ENCODE measurements around the gene HOXA4.

The HOXA4 gene

DNA sequence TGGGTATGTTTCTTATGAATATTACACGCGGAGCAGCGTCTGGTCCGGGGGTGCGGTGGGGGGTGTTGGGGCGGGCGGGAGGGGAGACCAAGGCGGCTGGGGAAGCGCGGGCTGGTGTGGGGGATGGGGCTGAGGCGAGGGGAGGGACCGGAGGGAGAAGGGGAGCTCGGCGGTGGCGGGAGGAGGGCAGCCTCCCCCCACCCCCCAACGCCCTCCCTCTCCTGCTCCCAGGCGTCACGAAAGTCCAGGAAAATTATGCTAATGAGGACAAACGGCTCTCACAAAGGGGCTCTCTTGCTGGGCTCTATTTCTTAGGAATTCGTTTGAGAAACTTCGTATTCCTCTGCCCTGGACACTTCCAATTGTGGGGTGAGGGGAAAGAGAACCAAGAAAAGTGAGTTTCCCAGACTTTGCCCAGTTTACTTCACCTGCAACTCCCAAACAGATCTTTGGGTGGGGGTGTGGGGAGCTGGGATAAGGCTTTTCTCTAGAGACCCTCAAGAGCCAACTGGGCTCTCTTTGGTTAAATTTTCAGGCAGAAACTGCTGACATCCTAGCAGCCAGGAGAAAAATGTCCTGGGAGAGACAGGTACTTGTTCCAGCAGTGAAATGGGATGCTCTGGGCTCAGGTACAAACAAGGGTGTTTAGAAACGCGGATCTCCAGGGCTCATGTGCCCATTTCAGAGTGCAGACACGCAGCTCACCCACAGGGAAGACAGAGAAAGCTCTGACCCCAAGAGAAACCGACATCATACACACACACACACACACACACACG is 16.4 kb downstream of the HOXA4 start:
- no peak for DNase-seq

DNA sequence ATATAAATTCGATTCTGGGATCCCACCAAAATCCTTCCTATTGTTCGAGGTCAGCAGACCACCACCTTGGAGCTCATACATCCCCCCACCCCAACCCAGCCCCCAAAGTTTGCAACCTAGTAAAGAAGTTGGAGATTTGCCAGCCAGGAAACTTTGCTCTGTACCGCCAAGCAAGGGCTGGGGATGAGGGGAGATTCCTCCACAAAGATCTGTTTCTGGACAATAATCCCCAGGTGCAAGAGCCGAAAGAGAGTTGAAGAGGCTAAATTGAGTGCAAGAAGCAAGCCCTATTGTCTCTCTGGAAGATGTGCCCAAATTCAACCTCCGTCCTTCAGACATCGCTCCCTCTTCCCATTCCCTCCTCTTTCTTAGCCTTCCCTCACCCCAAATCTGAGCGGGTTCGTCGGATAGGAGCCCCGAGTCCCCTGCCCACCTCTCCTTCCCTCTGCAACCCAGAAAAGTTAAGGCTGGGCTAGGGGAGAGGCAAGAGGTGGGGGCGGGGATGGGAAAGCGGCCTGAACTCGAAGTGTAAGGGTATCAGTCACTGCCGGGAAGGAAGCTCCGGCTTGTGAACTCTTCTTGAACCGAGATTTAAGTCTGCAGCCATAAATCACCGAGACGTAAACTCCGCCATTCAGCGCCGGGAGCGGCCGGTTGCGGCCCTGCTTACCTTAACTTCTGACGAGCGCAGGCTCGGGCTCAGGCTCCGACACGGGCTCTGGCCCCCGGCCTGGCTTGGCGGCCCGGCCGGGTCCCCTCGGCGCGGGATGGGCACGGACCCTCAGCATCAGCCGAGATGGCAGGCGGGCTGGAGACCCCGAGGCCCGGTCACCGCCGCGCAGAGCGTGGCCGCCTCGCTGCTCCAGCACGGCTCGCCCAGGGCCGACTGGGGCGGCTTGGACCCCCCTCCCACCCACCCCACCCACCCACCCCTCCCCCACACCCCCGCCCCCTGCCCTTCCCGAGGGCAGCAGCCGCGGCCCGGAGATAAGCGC is 17.3 kb downstream of the HOXA4 start:
- no peak for DNase-seq

DNA sequence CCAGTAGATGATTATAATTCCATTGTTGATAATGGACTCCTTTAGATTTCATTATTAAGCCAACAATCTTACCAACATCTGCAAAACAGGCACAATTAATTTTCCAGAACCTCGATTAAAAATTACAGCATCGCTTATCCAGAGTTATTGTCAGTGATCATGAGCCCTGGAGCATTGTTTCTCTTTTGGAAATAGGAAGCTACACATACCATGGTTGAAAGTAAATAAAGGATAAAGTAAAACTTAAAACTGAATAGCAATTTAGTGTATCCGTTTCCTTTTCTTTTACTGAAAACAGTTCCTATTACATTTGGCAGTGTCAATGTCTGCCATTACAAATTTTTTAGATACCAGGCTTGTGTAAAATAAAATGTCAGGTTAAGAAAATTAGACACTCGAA is 18.2 kb downstream of the HOXA4 start:
- no peak for DNase-seq

DNA sequence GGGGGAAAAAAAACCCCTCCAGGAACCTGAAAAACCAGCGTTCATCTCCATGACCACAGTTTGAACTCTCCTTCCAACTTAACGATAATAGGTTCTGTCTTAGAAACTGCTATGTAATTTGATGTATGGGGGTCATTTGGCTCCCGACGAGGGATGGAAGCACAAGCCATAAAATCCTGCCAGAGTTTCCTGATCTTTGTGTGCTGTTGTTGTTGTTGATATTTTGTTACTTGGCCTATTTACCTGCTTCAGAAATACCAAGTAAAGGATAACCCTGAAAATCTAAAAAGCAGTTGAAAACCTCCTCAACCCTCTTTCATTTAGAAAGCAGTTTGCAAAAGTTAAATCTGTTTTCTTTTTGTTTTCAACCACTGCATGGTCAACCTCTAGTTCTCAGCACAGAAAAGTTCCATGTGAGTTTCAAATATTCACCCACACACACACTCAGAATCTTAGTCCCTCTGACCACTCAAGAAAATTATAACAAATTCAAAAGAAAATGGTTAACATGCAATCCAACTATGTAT is 18.7 kb downstream of the HOXA4 start:
- DNase-seq, result no peak

DNA sequence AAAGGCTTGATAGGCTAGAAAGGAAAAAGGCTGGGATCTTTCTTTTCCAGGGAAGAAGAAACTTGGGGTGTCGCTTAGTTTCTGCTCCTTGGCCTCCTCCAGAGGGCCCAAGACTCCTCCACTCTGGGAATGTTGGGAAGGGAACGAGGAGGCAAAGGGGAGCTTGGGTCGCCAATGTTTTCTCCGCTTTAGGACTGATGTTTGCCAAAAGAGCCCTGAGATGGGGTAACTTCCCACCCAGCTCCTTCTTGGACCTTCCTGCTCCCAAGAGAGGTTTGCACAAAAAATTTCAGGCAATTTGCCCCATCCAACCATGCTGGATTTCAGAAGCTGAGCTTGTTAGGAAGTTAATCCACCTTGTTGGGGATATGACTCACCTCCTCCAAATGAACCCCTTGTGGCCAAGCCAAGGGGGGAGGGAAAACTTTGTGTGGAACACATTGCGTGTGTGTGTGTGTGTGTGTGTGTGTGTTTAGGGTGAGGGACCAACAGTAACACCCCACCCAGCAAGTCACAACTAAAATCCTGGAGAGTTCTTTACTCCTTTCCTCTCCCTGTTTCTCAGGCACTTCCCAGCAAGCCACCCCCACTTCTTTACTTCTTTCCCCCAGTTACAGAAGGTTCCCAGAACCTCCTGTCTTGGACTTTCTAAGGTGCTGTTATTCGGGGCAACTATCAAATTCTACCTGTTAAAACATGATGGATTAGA is 19.4 kb downstream of the HOXA4 start:
- no peak for DNase-seq

DNA sequence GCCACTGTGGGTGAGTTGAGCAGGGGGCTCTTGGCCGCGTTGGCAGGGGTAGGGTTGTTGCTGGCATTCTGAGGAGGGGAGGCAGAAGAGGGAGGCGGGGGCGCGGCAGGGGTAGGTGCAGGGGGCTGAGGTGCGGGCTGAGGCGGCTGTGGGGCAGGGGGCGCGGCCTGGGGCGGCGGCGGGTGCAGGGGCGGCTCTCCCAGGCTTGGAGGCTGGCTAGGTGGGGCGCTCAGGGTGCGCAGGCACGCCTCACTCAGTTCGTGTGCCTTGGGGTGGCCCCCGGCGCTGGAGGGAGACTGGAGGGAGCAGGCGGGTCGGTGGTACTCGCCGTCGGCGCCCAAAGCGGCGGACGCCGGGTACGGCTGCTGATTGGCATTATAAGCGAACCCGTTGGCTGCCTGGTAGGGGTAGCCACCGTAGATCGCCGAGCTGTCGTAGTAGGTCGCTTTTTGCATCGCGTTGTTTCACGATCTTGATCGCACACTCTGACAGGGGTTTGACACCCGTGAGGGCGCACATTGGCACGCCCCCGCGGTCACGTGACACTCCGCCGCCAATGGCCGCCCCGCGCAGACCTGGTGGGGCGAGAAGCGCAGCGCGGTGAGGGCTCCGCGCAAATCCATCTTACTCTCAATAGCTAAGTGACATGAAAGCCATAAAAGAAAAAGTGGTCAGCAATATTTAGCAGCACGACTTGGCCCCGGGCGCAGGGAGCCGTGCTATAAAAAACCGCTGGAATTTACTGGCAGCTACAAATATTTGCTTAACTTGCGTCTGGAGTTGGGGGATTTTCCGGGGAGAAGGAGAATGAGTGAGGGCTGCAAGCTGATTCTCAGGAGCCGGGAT is 20.1 kb downstream of the HOXA4 start:
- DNase-seq, result no peak

DNA sequence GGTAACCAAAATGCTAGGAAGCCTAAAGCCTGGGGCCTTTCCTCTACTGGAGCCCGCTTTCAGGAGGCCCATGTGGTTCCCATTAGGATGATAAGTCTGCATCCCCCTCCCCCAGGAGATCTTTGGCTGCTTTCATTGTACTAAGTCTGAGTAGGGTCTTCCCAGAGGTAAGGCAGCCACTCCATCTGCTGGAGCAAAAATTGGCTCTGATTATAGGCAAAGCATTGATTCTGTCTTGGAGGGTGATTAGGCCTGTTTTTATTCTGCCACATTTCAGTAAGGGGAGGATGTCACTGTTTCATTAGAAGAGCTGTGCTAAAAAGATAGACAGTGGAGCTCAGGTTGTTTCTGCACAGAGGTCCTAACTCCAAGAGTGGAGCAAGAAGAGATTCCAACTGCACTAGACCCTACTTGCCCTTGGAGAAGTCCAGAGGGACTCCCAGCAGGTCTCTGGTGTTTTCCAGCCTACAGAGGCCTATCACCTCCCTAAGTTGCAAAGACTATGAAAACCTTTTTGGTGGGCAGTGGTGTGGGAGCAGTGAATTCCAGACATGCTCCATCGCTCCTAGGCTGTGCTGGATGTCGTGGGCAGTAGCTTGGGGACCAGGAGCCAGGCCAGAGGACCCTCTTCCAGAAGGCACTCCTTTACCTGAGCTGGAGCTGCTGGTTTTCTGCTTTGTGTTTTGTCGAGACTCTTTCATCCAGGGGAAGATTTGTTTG is 20.9 kb downstream of the HOXA4 start:
- DNase-seq, result no peak

DNA sequence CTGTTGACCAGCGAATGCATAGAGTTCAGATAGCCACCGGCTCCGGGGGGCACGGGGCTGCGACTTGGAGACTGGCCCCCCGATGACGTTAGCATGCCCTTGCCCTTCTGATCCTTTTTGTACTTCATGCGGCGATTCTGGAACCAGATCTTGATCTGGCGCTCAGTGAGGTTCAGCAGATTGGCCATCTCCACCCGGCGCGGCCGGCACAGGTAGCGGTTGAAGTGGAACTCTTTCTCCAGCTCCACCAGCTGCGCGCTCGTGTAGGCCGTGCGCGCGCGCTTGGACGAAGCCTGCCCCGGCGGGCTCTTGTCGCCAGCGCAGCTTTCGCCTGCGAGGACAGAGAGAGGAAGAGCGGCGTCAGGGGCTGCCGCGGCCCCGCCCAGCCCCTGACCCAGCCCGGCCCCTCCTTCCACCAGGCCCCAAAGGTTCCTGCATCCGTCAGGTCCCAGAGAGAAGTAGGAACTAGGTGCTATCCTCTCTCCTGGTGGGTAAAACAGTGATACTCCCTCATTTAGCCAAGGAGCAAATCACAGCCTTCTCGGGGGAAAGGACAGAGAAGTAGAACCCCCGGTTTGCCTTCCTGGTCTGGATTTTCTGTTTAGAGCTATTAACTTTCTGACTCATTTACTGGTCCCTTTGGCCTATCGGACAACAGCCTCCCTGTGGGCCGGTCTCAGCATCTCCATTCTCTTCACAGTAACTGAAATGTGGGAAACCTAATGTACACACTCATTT is 22.0 kb downstream of the HOXA4 start:
- DNase-seq, result no peak

DNA sequence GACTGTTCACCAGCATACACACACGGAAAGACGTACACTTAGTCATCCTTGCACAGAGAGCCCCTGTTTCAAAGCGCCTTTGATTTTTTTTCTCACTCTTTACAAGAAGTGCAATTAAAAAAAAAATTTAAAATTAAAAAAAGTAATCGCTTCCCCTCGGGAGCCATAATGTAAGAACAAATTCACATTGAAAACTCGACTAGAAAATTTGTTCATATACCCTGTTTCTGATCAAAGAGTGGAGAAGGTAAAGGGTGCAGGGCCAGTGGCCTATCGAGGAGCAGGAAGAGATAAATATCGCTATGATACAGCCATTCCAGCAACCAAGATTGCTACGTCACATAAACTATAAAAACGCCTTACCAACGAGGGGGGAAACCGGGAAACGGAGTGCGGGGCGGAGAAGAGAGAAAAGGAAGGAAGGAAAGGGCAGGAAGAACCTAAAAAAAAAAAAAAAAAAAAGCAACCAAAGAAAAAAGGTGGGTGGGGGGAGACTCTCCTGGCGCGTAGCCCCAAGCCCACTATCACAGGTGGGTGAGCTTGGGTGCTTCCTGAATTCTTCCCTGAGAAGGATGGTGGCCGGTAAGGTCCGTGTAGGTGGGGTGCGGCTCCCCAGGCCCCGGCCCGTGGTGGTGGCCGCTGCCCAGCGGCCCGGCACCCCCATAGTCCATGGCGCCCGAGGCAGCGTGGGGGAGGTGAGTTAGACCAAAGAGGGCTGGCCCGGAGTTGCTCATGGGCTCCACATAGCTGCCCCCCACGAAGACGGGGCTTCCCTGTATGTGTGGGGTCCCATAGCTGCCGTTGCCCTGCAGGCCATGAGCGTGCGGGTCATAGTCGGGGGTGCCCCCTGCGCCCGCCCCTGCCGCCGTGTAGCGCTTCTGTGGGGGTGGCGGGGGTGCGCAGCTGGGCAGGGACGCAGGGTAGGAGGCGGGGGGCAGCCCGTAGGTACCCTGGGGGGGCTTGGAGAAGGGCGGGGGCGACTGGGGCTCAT is 22.9 kb downstream of the HOXA4 start:
- no peak for DNase-seq

DNA sequence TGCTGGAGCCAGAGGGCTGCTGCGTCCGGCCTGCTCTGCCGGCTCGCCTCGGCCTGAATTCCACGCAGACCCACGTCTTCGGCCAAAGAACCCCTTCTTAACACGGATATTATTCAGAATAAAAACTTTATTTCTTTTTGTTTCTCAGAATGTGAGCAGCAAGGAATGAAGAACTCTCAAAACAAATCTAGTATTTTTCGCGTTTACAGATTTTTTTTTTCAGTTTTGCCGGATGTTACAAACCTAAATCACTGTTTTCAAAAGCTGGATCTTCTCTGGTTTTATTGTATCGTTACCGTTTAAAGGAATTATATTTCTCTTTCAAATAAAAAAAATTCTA is 23.7 kb downstream of the HOXA4 start:
- DNase-seq, result no peak

DNA sequence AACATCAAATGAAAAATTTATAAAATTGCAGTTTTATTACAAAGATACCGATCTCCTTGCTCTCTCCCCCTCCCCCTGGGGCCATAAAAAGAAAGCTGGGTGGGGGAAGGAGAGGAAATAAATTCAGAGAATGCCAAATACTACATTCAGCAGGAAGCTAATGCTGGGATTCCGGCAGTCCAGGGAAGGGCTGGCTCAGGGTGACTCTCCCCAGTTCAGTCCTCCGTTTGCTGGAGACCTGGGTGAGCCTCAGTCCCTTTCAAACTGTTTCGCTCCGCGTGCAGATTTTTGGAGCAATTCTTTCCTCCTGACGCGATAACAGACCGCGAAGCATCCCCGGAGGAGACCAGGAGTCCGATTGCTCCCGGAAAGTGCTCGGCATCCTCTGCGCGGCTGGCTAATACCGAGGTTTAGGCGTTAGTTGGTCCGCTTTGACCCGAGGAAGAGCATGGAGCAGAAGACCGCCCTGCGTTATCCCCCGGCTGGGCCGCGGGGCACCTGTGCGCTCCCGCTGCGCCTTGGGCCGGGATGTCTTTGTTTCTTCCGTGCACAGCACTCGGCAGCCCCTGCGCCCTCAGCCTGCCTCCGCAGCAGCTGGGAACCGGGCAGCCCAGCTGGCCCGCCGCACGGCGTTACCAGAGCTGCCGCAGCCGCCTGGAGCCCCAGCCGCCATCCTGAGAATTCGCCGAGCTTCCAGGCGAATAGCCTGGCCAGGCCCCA is 24.2 kb downstream of the HOXA4 start:
- DNase-seq, result no peak

DNA sequence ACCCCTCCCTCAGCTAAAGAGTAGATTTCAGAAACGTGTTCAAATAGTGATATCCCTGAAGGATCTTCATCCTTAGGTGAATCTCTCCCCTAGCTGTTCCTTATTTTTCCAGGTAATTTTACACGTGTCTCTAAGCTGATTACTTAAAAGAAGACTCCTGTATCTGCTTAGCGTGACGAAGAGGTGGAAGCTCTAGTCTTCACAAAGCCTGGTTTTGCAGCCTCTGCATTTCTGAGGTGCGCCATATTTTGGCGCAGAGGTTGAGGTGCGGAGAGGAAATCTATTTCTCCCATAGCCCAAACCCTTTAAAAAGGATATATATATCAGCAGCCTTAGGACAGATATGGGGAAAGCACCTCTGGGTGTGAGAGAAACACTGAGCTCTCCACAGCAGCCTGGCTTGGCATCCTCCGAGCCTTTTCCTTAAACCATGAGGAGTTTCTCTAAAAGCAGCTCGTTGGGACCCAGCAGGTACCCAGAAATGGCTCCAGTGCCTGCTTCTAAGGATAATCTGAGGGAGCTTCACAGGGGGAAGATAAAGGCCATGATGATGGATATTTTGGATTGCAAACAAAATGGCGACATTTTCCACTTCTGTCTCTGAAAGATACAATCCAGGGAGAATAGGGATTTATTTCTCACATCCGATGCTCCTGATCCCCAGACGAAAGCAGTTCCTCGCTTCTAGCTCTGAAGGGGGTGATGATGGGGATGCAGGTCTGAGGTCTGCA is 25.1 kb downstream of the HOXA4 start:
- DNase-seq, result no peak

DNA sequence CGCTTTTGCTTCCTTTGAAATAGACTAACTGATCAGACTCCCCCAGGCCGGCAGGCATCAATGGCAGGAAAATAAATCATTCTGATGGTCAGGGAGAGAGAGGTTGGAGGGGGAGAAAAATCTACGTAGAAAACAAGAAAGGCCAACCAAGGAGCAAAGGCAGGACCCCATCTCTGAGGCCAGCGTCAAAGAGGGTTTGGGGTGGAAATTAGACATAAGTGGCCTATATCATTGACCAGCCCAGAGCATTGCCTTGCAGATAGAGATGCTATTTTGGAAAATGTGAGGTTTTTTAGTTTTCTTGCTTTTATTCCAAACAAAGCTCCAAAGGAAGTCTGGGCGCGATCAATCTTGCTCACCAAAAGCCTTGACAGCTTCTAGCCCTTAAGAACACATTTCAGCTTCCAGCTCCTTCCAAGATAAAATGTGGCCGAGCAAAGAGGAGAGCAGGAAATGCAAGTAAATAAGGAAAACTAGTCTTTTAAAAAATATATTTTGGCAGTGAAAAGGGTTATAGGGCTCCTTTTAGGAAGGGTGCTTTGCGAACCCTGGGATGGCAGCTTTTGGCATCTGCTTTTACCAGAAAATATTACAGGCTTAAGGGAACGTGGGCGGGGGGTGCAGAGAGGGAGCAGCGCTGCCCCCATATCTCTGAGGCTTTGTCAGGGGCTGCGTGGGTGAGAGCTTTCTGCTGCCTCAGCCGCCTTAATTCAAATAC is 26.1 kb downstream of the HOXA4 start:
- no peak for DNase-seq

DNA sequence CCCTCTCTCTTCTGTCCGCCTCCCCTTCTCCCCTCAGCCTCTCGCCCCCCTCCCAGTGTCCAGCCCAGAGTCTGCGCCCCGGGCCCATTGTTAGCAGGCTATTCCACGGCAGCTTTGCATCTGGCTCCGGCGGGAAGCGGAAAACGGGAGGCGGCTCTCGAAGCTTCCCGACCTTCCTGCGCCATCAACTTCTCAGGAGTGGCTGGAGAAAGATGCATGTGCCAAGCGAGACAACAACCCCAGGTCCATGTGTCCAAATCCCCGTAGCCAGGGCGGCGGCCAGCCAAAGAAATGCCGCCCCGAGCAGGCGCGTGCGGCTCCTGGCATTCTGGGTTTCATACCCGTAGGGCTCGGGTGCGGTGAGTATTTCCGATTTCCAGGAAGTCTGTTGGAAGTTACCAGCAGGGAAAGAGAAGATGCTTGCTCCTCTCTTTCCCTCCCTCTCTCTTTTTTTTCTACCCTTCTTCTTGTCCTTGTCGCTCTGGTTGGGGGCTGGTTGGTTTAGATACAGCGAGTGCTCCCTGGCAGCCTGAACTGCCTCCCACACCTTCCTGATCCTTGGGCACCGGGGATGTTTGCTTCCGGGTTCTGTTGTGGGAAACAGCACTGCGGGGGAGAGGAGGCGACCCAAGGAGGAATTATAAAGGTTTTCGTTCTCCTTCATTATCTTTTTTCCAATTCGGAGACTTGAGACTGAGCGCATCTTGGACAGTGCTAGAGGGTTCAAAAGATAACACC is 26.9 kb downstream of the HOXA4 start:
- DNase-seq, result no peak

DNA sequence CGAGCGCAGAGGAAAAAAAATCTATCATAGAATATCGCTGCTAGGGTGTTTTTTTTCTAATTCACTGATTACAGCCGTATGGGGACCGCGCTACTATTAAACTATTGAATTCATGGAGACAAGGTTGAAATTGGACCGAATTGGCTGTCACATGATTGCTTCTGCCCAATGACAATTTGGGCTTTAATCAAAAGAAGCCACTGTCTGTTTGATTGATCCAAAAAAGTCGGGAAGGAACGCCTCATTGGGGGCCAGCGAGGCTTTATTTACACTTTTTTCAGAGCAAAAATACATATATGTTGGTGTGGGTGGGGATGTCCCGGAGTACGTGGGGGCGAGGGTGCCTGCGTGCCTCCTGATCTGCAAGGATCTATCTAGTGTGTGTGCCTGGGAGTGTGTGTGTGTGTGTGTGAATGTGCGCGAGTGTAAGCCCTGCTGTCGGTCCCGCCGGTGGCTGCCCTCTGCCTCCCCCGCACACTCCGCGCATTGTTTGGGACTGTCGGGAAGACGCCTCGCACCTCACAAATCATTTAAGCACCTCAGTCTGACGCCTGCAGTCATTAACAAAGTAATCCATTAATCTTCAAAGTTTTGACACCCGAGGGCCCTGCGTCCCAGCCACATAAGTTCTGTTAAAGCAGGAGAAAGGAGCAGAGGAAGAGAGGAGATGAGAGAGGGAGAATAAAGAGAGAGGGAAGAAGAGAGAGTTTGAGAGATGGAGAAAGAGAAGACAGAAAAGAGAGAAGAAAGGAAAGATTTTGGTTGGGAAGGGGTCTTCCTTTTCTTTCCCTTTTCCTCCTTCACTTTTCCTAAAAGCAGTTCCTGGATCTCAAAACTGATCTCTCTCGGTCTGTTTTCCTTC is 27.7 kb downstream of the HOXA4 start, which contains the start of gene HOXA2:
HOXA2 (minus strand) TSS at position 103 of the 862 bp plus-strand sequence. CDS start 183 bp downstream, outside the sequence.
- DNase-seq, result no peak

All from stimulated activated CD4-positive, alpha-beta T cell treated with anti-CD3 and anti-CD28 coated beads, Interleukin-12 subunit alpha, Interleukin-12 subunit beta, amount 100 ng/mL, for 4 hours (primary cell).